Epithelial cell of esophagus (primary cell): Measurements from ENCODE around the gene SNTB2.

Experiments
- DNase-seq: peaks from one replicate; pipeline ENCODE4 v3.0.0; 2010; ENCODE audit warnings: low read depth
- H3K4me3 ChIP-seq: 2 replicates; pipeline ENCODE4 v1.5.1; 2011; ENCODE audit warnings: mild to moderate bottlenecking, low read length, control low read depth
- CTCF ChIP-seq: IDR thresholded peaks from 2 replicates; pipeline ENCODE4 v1.5.1; 2011; ENCODE audit warnings: low read depth, mild to moderate bottlenecking, low read length, control low read depth, inconsistent platforms; ENCODE audit not compliant: insufficient read depth; ENCODE audit errors: missing control alignments

The SNTB2 gene

GRCh38 chr16:69191136-69191535 is 4.2 kb downstream of the SNTB2 start:
- no peak for DNase-seq
- H3K4me3 ChIP-seq = no peak overlapping the region
- TF ChIP-seq CTCF = no peak

GRCh38 chr16:69193855-69194254 is 6.9 kb downstream of the SNTB2 start:
- TF ChIP-seq CTCF = no peak
- H3K4me3 ChIP-seq = no peak overlapping the region
- no peak for DNase-seq

- TF ChIP-seq CTCF = no peak
- no peak for DNase-seq
- no peak overlapping the region for H3K4me3 ChIP-seq
These were observed 7.5 kb downstream of the SNTB2 start for GRCh38 chr16:69194488-69194887.

- DNase-seq = no peak
- TF ChIP-seq CTCF = no peak
- no peak overlapping the region for H3K4me3 ChIP-seq
These were observed 8.5 kb downstream of the SNTB2 start for GRCh38 chr16:69195369-69196029.

GRCh38 chr16:69197573-69197972 is 10.6 kb downstream of the SNTB2 start:
- H3K4me3 ChIP-seq = no peak overlapping the region
- no peak for TF ChIP-seq CTCF
- no peak for DNase-seq

GRCh38 chr16:69199382-69199781 is 12.4 kb downstream of the SNTB2 start:
- no peak for TF ChIP-seq CTCF
- DNase-seq = peak; percentile 90
- no peak overlapping the region for H3K4me3 ChIP-seq

- DNase-seq = no peak
- no peak overlapping the region for H3K4me3 ChIP-seq
- no peak for TF ChIP-seq CTCF
These were observed 14.3 kb downstream of the SNTB2 start for GRCh38 chr16:69201291-69201690.
